HUES48 (cell line): ENCODE measurements around the gene KRT17.
"Not testable (repeated sequence)": the region's sequence is repeated elsewhere in the genome, so short reads cannot be mapped to it uniquely, and the experiment has no call there.

ENCODE experiments used
- H3K27ac ChIP-seq: one replicate; pipeline ENCODE4 v1.7.0; 2013; ENCODE audit warnings: low read depth, low read length, inconsistent platforms
- H3K27me3 ChIP-seq: 2 replicates; pipeline ENCODE4 v1.6.1; 2013; ENCODE audit warnings: mild to moderate bottlenecking, low read length; ENCODE audit not compliant: control insufficient read depth, insufficient read depth
- H3K36me3 ChIP-seq: 2 replicates; pipeline ENCODE4 v1.6.1; 2013; ENCODE audit warnings: low read length; ENCODE audit not compliant: control insufficient read depth, insufficient read depth
- H3K4me1 ChIP-seq: 2 replicates; pipeline ENCODE4 v1.6.1; 2013; ENCODE audit warnings: mild to moderate bottlenecking, low read length; ENCODE audit not compliant: control insufficient read depth, insufficient read depth
- H3K4me3 ChIP-seq: 2 replicates; pipeline ENCODE4 v1.5.1; 2013; ENCODE audit warnings: mild to moderate bottlenecking, low read depth, low read length
- H3K9ac ChIP-seq: 2 replicates; pipeline ENCODE4 v1.6.1; 2013; ENCODE audit warnings: mild to moderate bottlenecking, low read depth, low read length, moderate library complexity
- H3K9me3 ChIP-seq: 2 replicates; pipeline ENCODE4 v1.6.1; 2013; ENCODE audit warnings: low read length; ENCODE audit not compliant: control insufficient read depth, insufficient read depth

KRT17 gene

DNA sequence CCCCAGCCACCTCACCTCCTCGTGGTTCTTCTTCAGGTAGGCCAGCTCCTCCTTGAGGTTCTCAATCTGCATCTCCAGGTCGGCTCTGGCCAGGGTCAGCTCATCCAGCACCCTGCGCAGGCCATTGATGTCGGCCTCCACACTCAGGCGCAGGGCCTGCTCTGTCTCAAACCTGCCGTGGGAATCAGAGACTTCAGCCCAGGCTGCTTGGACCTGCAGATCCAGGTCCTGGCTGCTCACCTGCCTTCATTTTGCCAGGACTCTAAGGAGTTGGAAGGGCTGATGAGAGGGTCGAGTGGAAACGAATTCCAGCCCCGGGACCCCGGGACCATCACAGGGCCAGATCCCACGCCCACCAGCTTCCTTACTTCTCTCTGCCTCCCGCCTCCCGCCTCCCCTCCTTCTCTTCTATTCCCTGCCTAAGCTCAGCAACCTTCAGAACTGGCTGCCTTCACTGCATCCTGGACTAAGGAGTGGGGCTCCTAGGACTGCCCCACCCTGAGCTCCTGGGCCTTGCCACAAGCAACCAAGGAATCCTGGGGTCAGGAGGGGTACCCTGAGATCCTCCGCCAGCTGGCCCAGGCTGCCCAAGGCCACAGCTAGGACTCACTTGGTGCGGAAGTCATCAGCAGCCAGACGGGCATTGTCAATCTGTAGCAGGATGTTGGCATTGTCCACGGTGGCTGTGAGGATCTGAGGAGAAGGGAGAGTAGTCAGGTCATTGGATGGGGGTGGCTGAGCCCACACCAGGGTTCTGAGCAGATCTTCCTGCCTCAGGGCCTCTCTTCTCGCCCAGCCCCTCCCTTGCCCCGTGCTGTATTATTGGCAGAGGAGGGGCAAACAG is 1.8 kb downstream of the KRT17 start:
- H3K4me3 ChIP-seq, H3K4me1 ChIP-seq, H3K36me3 ChIP-seq, H3K9me3 ChIP-seq, H3K27me3 ChIP-seq, H3K9ac ChIP-seq, H3K27ac ChIP-seq: not testable (repeated sequence)

GRCh38 chr17:41621916-41622315 is 2.5 kb downstream of the KRT17 start:
- Histone ChIP-seq H3K9ac (no peak overlapping the region), H3K9me3 (no peaks in the 10 kb centered on the region), H3K4me1 (no peaks in the 10 kb centered on the region), H3K27ac (no peak overlapping the region), H3K27me3 (no peaks in the 10 kb centered on the region), H3K4me3 (no peak overlapping the region), H3K36me3 (no peaks in the 10 kb centered on the region)

DNA sequence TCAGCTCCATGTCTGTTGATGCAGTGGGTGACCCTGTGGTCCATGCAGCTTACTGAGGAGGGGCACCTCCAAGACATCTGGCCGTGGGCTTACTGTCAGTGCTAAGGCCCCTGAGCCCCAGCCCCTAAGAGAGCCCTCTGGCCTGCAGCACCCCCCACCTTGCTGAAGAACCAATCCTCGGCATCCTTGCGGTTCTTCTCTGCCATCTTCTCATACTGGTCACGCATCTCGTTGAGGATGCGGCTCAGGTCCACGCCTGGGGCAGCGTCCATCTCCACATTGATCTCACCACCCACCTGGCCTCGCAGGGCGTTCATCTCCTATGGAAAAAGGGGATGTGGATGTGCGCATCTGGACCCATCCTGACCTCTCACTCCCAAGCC is 2.9 kb downstream of the KRT17 start:
- not testable (repeated sequence) for H3K27ac ChIP-seq, H3K27me3 ChIP-seq, H3K9ac ChIP-seq, H3K4me3 ChIP-seq, H3K36me3 ChIP-seq, H3K9me3 ChIP-seq, H3K4me1 ChIP-seq

- no peaks in the 10 kb centered on the region for H3K36me3 ChIP-seq
- H3K27ac ChIP-seq, result no peak overlapping the region
- H3K4me3 ChIP-seq, result no peak overlapping the region
- H3K9ac ChIP-seq, result no peak overlapping the region
- no peaks in the 10 kb centered on the region for H3K27me3 ChIP-seq
- H3K4me1 ChIP-seq, result no peaks in the 10 kb centered on the region
- H3K9me3 ChIP-seq, result no peaks in the 10 kb centered on the region
Measured at GRCh38 chr17:41620583-41621434, 3.6 kb downstream of the KRT17 start.

DNA sequence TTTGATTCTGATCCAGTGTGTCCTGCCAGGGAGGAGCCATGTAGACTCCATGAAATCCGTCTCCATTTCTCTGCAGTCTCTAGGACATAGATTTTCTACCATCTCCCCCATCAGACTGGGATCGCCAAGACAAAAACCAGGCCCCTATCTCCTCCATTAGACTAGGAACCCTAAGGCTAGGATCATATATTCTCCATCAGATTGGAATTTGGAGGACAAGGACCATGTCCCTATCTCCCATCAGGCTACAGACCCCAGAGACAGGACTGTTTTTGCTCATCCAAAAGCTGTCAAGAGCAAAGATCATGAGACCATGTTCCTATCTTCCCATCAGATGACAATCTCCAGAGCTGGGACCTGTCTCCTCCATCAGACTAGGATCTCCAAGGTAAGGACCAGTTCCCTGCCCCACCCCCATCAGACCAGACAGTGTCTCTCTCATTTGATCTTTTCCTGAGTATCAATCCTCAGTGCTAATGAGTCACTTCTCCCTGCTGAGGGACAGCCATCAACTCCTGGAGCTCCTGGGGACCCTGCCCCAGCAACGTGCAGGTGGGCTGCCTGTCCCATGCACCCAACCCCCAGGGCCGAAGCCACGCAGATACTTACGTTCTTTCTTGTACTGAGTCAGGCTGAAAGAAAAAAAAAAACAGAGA is 4.3 kb downstream of the KRT17 start:
- H3K9ac ChIP-seq, H3K36me3 ChIP-seq: not testable (repeated sequence)

GRCh38 chr17:41619036-41619926 is 5.1 kb downstream of the KRT17 start:
- no peaks in the 10 kb centered on the region for H3K4me1 ChIP-seq
- no peaks in the 10 kb centered on the region for H3K9me3 ChIP-seq
- H3K27me3 ChIP-seq, result no peaks in the 10 kb centered on the region
- H3K27ac ChIP-seq, result no peak overlapping the region
- H3K9ac ChIP-seq, result no peak overlapping the region
- no peak overlapping the region for H3K4me3 ChIP-seq
- H3K36me3 ChIP-seq, result no peaks in the 10 kb centered on the region

More for the DNA sequence above, 4.3 kb downstream of the KRT17 start:
- not testable (repeated sequence) for H3K4me3 ChIP-seq, H3K27ac ChIP-seq, H3K27me3 ChIP-seq, H3K4me1 ChIP-seq, H3K9me3 ChIP-seq

GRCh38 chr17:41618341-41619035 is 5.9 kb downstream of the KRT17 start:
- Histone ChIP-seq H3K36me3 (no peaks in the 10 kb centered on the region), H3K9ac (no peak overlapping the region), H3K9me3 (no peaks in the 10 kb centered on the region), H3K27me3 (no peaks in the 10 kb centered on the region), H3K27ac (no peak overlapping the region), H3K4me3 (no peak overlapping the region), H3K4me1 (no peaks in the 10 kb centered on the region)

GRCh38 chr17:41617698-41618097 is 6.7 kb downstream of the KRT17 start:
- no peak overlapping the region for H3K9ac ChIP-seq
- H3K4me3 ChIP-seq, result no peak overlapping the region
- H3K9me3 ChIP-seq, result no peaks in the 10 kb centered on the region
- no peaks in the 10 kb centered on the region for H3K4me1 ChIP-seq
- no peaks in the 10 kb centered on the region for H3K36me3 ChIP-seq
- no peak overlapping the region for H3K27ac ChIP-seq
- no peaks in the 10 kb centered on the region for H3K27me3 ChIP-seq

GRCh38 chr17:41617136-41617535 is 7.2 kb downstream of the KRT17 start:
- H3K36me3 ChIP-seq, result no peaks in the 10 kb centered on the region
- H3K4me3 ChIP-seq, result no peak overlapping the region
- no peaks in the 10 kb centered on the region for H3K4me1 ChIP-seq
- no peak overlapping the region for H3K9ac ChIP-seq
- no peaks in the 10 kb centered on the region for H3K27me3 ChIP-seq
- no peak overlapping the region for H3K27ac ChIP-seq
- H3K9me3 ChIP-seq, result no peaks in the 10 kb centered on the region

DNA sequence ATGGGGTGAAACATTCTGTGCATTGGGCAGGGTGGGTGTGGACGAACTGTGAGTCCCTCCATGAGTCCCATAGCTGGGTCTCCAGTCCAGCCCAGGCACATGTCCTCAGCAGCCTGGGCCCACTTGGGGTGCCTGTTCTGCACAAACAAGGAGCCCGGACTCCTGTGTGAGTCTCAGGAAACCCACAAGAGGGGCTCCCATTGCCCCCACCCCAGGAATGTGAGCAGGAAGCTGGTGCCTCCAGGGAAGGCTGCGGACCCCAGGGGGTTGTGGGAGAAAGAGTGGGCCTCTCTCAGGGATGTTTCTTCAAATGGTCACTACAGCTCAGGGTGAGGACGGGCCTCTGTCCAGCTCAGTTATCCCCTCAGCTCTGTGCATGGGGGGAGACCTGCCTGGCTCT is 7.9 kb downstream of the KRT17 start:
- H3K9me3 ChIP-seq, H3K27ac ChIP-seq, H3K4me3 ChIP-seq, H3K9ac ChIP-seq, H3K36me3 ChIP-seq, H3K27me3 ChIP-seq, H3K4me1 ChIP-seq: not testable (repeated sequence)
